Activated CD8-positive, alpha-beta memory T cell treated with anti-CD3 and anti-CD28 coated beads for 24 hours (primary cell): Measurements from ENCODE around the gene DNASE2B.

Experiments
- DNase-seq: peaks from one replicate; pipeline ENCODE4 v3.0.0-alpha.2; 2020

DNASE2B gene, protein sequence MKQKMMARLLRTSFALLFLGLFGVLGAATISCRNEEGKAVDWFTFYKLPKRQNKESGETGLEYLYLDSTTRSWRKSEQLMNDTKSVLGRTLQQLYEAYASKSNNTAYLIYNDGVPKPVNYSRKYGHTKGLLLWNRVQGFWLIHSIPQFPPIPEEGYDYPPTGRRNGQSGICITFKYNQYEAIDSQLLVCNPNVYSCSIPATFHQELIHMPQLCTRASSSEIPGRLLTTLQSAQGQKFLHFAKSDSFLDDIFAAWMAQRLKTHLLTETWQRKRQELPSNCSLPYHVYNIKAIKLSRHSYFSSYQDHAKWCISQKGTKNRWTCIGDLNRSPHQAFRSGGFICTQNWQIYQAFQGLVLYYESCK

DNA sequence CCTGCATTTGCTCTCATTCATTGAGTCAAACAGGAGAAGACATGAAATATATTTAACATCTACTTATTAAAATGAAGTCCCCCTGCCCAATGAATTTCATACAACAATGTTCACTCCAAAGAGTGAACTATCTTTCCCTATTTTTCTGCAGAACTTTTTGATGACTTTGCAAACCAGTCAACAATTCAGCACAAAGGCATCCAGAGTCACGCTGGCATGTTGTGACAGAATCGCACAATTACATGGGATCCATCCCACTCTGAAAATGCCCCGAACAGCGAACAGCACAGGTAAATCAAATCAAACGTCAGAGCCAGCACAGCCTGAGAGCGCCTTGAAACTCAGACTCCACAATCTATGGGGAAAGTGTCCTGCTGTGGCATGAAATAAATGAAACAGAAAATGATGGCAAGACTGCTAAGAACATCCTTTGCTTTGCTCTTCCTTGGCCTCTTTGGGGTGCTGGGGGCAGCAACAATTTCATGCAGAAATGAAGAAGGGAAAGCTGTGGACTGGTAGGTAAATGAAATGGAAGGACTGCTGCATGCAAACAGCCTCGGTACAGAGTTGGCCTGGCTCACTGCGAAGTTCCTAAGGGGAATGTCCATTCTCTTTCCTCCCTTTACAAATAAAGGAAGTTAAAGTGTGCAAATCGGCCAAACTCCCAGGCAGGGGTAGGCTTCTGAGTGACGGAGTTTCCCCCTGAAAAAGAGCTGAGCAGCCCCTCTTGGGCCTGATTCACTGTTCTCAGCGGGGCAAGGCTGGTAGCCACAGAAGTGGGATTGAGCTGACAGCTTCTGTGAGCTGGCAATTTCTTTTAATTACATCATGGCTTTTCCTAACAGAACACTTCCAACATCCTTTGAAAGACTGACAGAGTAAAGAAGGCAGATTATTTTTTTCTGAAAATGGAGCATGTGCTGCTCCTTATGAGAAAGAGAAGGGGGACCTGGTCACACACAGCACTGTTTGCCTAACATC is at the start of gene DNASE2B:
Gene DNASE2B, plus strand, starts transcription at position 310 of the 981 bp plus-strand sequence. Its CDS starts 81 bp downstream, at position 391.
- DNase-seq: no peak

DNA sequence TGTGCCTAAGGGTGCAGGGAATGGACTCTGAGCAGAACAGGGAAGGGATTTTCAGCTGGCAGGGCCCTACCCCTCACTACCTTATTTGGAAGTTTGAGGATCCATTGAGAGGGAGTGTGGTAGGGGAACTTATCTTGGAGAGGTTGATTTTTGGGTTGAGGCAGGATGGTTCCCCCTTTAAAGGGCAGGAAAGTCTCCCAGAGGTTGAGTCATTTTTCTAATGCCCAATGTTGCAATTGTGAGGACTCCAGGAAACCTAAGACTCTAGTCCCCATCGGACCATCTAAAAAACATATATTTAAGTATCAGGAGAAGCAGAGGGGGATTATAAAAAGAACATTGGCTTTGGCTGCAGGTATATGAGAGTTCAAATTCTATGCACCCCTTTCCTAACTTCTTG is 49.5 kb upstream of the DNASE2B start:
- DNase-seq: no peak

DNA sequence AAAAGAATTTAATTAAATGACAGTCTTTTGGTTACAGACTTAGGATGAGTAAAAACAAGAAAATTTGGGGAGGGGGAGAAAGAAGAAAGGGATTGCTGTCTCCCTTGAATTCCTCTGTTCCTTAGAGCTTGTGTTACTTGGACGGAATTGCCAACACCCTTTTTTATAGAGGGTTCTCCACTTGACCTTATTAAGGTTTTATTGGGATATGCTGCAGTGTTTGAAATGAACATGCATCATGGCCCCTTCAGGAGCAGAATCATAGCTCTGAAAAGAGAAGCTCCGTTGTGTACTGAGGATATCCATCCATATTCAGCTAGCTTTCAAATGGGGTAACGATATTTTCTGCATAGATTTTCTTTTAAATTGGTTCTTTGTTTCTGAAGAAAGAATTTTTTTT is 48.2 kb upstream of the DNASE2B start:
- DNase-seq: no peak

DNA sequence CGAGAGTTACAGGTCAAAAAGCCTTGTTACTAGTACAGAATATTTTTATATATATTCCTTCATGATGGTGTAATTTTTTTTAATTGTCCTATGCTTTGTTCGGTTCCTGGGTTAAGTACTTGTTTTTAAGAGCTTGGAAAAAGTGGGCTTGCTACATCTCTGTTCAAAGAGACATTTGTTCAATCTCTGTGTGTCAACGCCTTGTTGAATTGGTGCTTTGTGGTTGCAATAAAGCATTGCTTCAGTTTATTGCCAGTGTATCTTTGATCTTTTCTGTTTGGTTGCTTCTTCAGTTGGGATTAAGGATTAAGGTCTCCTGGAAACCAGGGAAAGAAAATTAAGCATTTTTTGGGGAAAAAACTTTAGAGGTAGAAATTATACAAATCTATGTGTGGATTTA is 47.7 kb upstream of the DNASE2B start:
- no peak for DNase-seq

DNA sequence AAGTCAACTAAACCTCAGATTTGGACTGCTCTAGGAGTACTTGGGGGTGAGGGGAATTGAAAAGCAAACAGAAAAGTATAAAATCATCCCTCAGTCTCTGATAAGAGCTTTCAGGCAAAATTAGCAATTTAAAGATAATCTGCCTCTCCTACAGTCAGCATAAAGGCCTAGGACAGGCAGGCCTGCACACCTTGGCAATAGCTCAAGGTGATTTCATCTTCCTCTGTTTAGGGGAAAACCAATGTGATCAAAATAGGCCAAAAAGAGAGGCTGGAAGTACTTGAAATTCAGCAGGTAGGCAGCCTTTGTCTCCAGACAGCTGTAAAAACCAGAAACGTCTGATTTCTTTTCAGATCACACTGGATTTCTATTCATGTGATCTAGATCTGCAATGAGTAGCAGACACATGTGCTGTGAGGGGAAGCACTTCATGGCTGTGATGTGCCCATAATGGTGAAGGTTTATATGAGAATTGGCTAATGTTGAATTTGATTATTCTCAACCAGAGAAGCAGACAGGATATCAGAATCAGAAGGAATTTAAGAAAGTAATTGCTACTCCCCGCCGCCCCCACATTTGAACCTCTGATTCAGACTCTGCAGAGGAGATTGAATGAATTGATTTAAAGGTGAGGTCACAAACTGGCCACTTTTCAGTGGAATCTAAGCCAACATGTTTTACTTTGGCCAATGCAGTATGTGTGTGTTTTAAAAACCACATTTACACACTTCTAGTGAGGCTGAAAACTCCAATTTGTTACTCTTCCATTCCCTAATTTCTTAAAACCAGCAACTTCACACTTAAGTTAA is 45.8 kb upstream of the DNASE2B start:
- no peak for DNase-seq

DNA sequence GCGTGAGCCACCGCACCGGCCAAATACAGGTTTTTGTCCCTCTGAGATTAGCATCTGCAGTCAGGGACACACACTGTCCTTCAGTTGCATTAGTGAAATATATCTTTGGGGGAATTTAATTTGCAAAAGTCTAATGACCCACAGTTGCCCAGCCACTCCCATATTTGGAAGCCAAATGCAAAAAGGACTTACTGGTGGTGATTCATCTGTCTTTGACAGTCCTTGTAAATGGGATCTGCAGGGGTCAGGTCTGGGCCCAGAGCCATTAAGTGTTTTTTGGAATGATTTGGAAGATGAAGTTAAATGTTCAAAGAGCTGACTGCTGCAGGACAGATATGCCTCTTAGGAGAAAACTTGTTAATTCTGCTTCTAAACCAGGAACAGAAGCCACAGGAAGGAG is 44.6 kb upstream of the DNASE2B start:
- DNase-seq: no peak

DNA sequence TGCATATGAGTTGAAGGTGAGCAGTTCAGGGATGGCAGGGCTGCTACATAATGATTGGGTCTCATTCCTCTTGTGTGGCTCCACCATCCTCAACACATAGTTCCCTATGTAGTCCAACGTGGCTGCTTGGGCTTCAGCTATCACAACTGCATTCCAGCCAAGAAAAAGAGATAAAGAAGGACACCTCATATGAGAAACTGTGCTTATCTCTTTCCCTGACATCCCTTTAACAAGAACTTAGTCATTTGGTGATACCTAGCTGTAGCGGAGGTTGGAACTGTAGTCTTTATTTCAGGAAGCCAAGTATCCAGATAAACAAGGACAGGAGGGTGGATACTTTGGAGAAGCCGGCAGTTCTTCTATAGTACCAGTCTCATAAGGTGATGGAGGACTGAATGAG is 42.7 kb upstream of the DNASE2B start:
- no peak for DNase-seq

DNA sequence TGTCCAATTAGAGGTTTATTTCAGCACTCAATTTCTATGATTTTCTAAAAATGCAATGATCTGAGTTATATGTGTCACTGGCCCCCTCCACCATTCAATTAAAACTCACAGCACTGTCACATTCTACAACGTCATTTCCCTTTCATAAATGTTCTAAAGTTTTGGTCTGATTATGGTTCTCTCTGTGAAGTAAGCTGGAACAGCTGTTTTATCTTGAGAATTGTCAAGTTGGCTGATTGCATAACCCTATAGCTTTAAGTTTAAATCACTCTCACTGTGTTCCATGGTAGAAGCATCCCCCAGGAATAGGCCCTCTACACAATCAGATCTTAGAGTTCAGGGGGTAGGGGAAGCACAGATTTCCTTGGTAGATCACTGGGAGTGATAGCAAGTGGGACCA is 41.4 kb upstream of the DNASE2B start:
- DNase-seq: no peak

DNA sequence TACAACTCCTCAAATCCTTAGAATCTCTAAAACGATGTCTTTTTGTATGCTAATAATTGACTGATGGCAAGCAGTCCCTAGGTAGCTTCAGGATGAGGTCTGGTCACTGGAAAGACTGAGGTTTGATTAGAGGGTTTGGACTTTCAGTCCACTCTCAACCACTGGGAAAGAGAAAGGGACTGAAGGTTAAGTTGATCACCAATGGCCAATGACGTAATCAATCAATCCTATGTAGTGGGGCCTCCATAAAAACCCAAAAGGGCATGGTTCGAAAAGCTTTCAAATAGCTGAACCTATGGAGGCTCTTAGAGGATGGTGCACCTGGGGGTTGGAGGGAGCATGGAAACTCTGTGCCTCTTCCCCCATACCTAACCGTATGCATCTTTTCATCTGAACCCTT is 39.6 kb upstream of the DNASE2B start:
- no peak for DNase-seq

DNA sequence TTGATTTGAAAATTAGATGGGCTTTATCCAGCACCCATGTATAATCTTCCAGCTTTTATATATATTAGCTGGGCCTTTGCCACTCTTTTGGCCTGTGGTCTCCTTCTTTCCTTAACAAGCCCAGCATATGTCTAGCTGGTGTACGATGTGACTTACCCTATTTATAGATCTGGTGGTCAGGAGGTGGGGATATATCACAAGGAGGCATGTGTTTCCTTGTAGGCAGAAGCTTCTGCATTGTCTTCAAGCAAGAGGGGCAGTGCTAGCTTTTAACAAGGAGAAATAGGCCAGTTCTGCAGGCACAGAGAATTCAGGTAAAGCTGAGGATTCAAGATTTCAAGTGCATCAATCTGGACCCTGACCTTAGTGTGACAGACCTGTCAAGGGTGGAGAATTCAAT is 38.0 kb upstream of the DNASE2B start:
- DNase-seq: no peak

DNA sequence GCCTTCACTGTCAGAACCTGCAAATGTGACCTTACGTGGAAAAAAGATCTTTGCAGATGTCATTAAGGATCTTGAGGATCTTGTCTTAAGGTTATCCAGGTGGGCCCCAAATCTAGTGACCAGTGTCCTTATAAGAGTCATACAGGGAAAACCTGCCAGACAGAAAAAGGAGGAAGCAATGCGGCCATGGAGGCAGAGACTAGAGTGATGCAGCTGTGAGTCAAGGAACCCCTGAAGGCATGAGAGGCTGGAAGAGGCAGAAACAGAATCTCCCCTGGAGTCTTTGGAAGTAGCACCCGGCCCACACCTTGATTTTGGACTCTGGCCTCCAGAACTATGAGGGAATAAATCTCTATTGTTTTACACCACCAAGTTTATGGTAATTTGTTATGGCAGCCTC is 36.5 kb upstream of the DNASE2B start:
- no peak for DNase-seq

DNA sequence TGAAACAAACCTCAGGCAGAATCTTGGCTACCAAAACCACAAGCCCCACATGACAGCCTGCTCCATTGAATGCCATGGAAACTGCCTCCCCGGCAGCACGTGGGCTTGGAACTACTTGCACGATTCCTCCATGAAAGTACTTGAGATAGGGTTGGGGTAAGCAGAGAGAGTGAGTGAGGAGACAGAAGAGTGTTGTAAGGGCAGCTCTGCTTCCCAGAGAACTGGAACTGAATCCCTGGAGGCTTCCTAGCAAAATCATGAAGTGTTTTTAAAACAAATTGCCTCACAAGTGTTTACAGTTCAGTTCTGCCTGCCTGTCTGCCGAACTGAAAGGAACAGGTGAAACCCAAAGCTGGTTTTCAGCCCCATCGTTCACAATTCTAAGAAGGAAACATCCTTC is 35.3 kb upstream of the DNASE2B start:
- DNase-seq: no peak

DNA sequence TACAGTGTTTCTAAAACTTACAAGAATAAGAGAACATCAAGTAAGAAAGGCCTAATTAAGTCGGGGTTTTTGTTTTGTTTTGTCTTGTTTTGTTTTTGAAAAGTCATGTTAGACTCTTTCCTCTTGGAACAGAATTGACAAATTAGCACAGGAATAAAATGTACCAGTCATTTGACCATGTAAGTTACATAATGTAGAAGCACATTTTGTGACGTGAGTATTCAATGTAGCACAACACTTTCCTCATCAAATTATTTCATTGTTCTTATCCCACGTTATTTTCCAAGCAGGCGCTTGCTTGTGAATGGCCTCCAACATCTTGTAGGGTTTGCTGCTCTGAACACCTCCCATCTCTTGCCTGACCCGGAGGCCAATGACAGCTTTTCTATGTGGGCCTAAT is 34.7 kb upstream of the DNASE2B start:
- no peak for DNase-seq

DNA sequence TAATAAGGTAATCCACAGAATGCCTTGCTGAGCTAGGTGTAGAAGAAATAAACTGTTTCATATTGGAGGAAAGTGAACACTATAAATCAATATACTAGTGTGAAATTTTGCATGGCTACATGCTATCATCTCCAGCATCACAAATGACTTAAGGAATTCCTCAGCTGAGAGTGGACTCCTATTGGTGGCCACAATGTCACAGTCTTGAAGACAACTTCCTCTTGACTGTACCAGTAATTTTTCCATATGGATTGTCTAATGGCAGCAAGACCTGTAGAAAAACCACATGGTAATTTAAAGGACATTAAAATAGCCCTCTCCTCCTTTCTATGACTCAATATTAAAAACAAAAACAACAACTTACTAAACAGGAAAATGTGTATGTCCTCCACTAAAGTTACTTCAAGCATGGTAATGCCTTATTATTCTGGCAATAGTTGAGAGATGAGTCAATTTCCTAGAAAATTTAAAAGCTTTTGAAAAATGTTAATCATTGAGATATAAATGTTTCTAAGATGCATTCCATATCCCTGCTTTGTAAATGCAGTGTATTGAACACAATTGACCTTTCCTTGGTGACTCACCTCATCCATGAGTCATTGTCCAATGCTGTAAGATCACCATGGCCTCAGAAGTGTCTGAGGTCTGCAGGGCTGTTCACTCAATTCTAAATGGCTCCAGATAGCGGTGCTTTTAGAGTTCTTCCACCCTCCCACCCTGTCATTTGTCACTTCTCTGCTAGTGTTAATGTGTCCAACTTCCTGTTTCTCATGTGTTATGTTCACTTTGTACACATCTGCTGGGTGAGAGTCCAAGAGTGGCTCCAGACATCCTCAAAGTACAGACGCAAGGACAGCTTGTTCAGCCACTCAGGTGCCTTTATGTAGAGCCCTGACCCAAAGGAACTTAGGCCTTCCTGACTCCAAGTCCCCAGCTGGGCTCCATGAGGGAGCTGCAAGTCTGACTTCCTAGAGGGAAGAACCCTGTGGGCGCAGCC is 32.8 kb upstream of the DNASE2B start:
- peak; percentile 57 for DNase-seq

DNA sequence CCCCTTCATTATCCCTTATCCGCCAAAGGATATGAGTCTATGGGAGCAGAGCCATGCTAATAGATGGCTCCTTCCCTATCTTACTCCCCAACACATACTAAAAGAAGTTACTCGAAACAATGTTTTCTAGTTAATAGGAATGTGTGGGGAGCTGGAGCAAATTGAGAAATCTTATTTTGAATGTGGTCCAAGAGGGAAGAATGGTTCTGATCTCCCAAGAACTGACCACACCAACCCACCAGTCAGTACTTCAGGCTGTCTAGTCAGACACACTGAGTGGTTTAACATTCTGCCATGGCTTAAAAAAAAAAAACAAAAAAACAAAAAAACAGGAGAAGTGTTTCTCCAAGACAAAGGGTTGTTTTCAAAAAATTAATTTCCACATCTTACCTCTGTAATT is 31.5 kb upstream of the DNASE2B start:
- no peak for DNase-seq

DNA sequence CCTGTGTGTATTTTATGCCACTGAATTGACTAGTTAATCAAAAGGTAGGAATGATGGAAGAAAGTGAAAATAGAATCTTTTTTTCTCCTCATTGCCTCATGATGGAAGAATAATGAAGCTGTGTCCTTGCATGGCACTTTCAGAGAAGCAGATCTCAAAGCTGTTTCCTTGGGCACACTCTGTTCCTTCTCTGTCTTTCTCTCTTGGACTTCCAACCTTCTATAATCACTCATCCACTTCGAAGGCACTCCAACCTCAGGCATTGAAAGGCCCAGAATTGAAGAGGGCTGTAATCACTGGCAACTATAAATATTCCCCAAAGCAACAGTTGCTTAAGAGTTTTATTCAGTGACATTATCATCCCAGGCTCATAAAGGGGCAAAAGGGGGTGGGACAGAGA is 31.1 kb upstream of the DNASE2B start:
- no peak for DNase-seq

DNA sequence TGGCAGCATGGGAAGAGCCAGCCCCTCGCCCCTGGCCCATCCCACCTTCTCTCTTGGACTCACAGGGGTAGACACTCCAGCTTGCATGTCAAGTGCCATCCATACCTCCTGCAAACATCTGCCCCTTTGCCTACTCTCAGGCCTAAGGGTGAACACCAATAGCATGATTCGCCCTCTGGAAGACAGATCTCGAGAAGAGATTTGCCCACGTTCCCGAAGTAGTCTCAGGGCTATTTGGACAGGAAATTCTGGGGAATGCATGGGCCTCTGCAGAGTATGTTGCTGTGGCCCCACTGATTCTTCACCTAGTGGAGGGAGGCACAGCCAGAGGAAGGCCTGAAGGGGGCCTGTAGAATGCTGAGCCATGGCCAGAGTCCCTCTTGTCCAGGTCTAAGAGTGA is 29.8 kb upstream of the DNASE2B start:
- no peak for DNase-seq

DNA sequence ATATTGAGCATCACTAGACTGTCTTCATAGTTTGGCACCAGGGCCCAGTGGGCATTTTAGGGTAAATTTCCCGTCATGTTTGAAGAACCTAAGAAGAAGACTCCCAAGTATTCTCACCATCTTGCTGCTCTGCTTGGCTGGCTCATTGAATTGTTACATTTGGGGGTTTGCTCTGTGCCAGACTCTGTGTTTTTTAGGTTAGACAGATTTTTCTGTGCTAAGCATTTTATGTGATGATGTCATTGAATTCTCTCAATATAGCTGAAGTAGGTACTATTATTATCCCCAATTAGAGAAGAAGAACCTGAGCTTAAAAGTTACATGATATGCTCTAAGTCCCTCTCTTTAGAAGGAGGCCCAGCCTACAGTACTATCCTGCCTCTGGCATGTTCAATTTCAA is 28.0 kb upstream of the DNASE2B start:
- no peak for DNase-seq

DNA sequence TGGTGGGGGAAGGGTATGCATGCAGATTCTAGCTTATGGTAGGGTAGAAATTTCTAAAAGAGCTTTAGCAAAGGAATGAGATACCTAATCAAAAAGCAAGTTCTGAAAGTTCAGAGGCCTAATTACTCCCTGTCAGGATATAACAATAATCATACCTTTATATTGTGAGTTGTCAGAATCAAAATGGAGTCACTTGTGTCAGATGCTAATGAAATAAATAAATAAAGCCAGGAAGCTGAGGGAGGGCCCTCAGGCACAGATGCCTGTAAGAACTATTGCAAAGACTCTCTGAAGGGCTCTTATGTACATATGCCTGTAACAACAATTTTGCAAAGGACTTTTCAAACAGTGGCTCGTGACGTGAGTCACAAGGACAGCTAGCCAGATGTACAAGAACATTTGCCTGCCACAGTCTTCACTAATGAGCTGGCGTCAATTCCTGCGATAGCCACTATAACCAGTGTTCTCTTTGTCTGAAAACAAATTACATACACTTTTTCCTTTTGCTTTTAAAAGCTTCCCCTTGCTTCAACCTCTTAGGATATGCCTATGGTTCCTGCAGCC is 27.4 kb upstream of the DNASE2B start:
- DNase-seq: no peak

DNA sequence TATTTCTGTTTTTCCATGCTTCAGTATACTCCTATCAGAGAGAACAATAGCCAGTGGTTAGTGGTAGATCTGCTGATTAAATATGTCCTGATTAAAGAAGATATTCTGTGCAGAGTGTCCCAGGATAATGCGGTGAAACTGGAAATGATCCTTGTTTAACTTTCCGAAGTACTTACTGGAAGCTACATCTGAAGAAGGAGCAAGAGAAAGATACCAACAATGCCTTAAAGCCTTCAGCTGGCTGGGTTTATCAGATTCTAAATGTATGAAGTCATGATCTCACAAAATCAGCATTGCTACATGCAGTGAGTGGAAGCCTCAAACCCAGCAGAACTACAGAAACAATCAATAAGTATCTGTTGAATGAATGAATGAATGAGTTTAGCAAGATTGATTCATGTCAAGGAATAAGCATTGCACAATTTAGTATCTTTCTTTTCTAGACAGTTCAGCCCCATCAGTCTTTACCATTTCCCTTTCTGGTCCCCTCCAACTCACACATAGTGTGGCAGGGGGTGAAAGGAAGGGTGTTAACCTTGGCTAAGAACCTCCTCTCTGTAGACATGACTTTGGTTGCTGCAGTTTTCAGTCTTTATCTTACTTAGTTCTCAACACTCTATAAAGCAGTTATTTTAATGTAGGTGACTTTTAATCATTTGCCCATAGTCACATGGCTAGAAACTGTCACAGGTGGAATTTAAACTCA is 24.7 kb upstream of the DNASE2B start:
- no peak for DNase-seq
